MM.1S (cell line): ENCODE data around the gene NUTM2E.
"Not testable (repeated sequence)": the region's sequence is repeated elsewhere in the genome, so short reads cannot be mapped to it uniquely, and the experiment has no call there.

Experiments used
- DNase-seq: peaks from one replicate; pipeline ENCODE4 v3.0.0-alpha.2; 2015
- H2AFZ ChIP-seq: fragments of 300-600 bp; sonication (generic); 2 replicates; pipeline ENCODE4 v1.6.0; 2016; ENCODE audit warnings: antibody characterized with exemption, low read length
- H3F3A ChIP-seq: fragments of 300-600 bp; sonication (generic); 2 replicates; pipeline ENCODE4 v1.6.1; 2016; ENCODE audit warnings: mild to moderate bottlenecking, antibody characterized with exemption, low read length, moderate library complexity, mixed read lengths; ENCODE audit not compliant: insufficient read depth
- H3K27ac ChIP-seq: fragments of 300-600 bp; sonication (generic); 2 replicates; pipeline ENCODE4 v1.5.1; 2016; ENCODE audit warnings: mild to moderate bottlenecking, low read length
- H3K27me3 ChIP-seq: fragments of 300-600 bp; sonication (generic); replicated peaks from 2 replicates; pipeline ENCODE4 v1.6.0; 2016; ENCODE audit warnings: low read length; ENCODE audit not compliant: insufficient read depth
- H3K36me3 ChIP-seq: fragments of 300-600 bp; sonication (generic); replicated peaks from 2 replicates; pipeline ENCODE4 v1.6.1; 2016; ENCODE audit warnings: mild to moderate bottlenecking, low read length, mixed read lengths; ENCODE audit not compliant: insufficient read depth
- H3K4me1 ChIP-seq: fragments of 300-600 bp; sonication (generic); 2 replicates; pipeline ENCODE4 v1.6.1; 2016; ENCODE audit warnings: low read length, mixed read lengths
- H3K4me2 ChIP-seq: fragments of 300-600 bp; sonication (generic); 2 replicates; pipeline ENCODE4 v1.6.0; 2016; ENCODE audit warnings: low read depth, low read length
- H3K4me3 ChIP-seq: fragments of 300-600 bp; sonication (generic); 2 replicates; pipeline ENCODE4 v1.5.1; 2016; ENCODE audit warnings: low read length, mixed read lengths
- H3K79me2 ChIP-seq: fragments of 300-600 bp; sonication (generic); 2 replicates; pipeline ENCODE4 v1.6.1; 2016; ENCODE audit warnings: mixed run types, low read length, mixed read lengths
- H3K9ac ChIP-seq: fragments of 300-600 bp; sonication (generic); 2 replicates; pipeline ENCODE4 v1.6.1; 2016; ENCODE audit warnings: low read length, mixed read lengths
- H3K9me2 ChIP-seq: fragments of 300-600 bp; sonication (generic); replicated peaks from 2 replicates; pipeline ENCODE4 v1.6.1; 2016; ENCODE audit warnings: mild to moderate bottlenecking, low read length, mixed read lengths; ENCODE audit not compliant: insufficient read depth
- H3K9me3 ChIP-seq: fragments of 300-600 bp; sonication (generic); replicated peaks from 2 replicates; pipeline ENCODE4 v1.6.1; 2016; ENCODE audit warnings: mild to moderate bottlenecking, low read length, mixed read lengths; ENCODE audit not compliant: insufficient read depth
- H4K20me1 ChIP-seq: fragments of 300-600 bp; sonication (generic); 2 replicates; pipeline ENCODE4 v1.6.1; 2016; ENCODE audit warnings: mild to moderate bottlenecking, low read length, moderate library complexity, mixed read lengths; ENCODE audit not compliant: insufficient read depth

The NUTM2E gene

GRCh38 chr10:79833833-79834232 is 7.3 kb downstream of the NUTM2E start:
- not testable (repeated sequence) for H3K79me2 ChIP-seq, H3K9ac ChIP-seq, H3K4me3 ChIP-seq, H3K36me3 ChIP-seq, H3K4me2 ChIP-seq, H2AFZ ChIP-seq, H3K4me1 ChIP-seq, H4K20me1 ChIP-seq, H3K27me3 ChIP-seq, H3K9me3 ChIP-seq, DNase-seq, H3K9me2 ChIP-seq, H3K27ac ChIP-seq, H3F3A ChIP-seq

DNA sequence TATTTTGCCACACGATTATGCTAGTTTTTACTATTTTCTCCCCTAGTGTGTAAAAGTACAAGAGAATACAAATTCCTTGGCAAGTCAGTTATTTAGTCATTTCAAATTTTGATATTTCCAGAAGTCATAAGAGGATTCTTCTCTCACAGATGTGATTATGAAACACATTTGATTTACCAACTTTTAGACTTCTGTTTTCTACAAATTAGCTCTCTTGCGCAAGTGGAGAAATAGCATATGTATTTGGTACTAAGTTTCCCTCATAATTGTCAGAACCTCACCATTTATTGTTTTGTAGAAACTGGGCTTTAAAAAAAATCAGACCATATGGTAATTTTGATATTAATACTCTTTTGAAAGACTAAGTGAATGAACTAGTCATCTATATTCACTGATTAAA is 9.4 kb downstream of the NUTM2E start:
- not testable (repeated sequence) for H3K79me2 ChIP-seq, H3K36me3 ChIP-seq

GRCh38 chr10:79836891-79837290 is 10.4 kb downstream of the NUTM2E start:
- H3K36me3 ChIP-seq, H3K9me2 ChIP-seq, H3K4me3 ChIP-seq, H3F3A ChIP-seq, H3K79me2 ChIP-seq, H3K9ac ChIP-seq, H3K4me1 ChIP-seq, H3K27me3 ChIP-seq, DNase-seq, H3K9me3 ChIP-seq, H3K27ac ChIP-seq, H4K20me1 ChIP-seq, H3K4me2 ChIP-seq, H2AFZ ChIP-seq: not testable (repeated sequence)

More for the DNA sequence above, 9.4 kb downstream of the NUTM2E start:
- not testable (repeated sequence) for H4K20me1 ChIP-seq, H3K4me2 ChIP-seq, H3K27ac ChIP-seq, H3K4me3 ChIP-seq, H3K4me1 ChIP-seq, H3F3A ChIP-seq, H3K9me3 ChIP-seq, DNase-seq, H3K9ac ChIP-seq, H3K9me2 ChIP-seq, H2AFZ ChIP-seq, H3K27me3 ChIP-seq

GRCh38 chr10:79838441-79838840 is 11.9 kb downstream of the NUTM2E start:
- not testable (repeated sequence) for H3K4me2 ChIP-seq, H3K9ac ChIP-seq, H3K4me3 ChIP-seq, H3K27me3 ChIP-seq, H3K4me1 ChIP-seq, H3F3A ChIP-seq, H3K9me3 ChIP-seq, H3K36me3 ChIP-seq, H3K9me2 ChIP-seq, H3K79me2 ChIP-seq, H4K20me1 ChIP-seq, DNase-seq, H3K27ac ChIP-seq, H2AFZ ChIP-seq

DNA sequence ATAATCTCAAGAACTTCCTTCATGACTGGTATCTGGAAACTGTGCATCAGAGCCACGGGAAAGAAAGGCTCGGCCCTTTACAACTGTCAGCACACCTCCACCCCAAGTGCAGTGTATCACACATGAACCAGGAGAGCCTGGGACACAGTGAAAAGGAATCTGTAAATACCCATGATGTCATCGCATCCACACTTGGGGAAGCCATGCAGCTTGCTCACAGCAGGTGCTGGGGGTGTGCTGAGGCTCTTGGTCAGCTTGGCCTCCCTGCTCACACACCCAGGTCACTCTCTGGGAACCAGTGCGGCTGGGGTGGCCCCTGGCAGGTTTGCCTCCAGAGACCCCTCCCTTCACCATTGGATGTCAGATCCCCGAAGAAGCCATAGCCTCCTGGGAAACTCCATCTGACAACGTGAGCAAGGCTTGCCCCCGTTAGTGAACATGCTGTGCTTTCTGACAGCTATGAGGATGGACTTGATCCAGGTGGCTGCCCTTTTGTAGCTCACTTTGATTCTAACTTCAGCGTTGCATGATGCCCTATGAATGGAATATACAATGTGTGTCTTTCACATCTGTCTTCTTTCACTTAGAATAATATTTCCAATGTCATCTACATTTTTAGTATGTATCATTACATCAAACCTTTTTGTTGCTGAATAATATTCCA is 26.8 kb downstream of the NUTM2E start:
- H3K36me3 ChIP-seq, H4K20me1 ChIP-seq, H2AFZ ChIP-seq, H3K27ac ChIP-seq, DNase-seq, H3K9me3 ChIP-seq, H3K9me2 ChIP-seq, H3K9ac ChIP-seq, H3K27me3 ChIP-seq, H3F3A ChIP-seq, H3K4me1 ChIP-seq, H3K79me2 ChIP-seq, H3K4me2 ChIP-seq, H3K4me3 ChIP-seq: not testable (repeated sequence)

GRCh38 chr10:79862269-79862668 is 35.7 kb downstream of the NUTM2E start:
- not testable (repeated sequence) for H2AFZ ChIP-seq, H4K20me1 ChIP-seq, H3K36me3 ChIP-seq, H3K79me2 ChIP-seq, H3K27me3 ChIP-seq, H3K4me3 ChIP-seq, H3K9me3 ChIP-seq, H3K9ac ChIP-seq, H3K9me2 ChIP-seq, DNase-seq, H3K4me1 ChIP-seq, H3F3A ChIP-seq, H3K4me2 ChIP-seq, H3K27ac ChIP-seq

DNA sequence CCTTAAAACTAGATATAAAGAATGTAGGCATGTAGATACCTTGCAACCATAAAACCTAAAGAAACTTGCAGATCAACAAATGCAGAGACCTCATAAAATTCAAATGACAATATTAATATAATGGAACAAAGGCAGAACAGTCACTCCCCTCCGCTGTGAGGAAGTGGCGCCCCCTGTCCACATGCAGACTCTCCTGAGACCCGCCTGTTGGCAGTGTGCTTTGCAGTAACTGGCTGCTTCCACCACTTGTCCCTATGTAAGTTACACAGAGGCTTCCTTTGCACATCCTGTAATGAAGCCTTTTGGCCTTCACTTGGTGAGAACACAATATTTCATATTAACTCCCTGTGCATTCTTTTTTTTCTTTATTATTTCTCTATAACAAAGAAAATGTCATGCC is 36.3 kb downstream of the NUTM2E start:
- not testable (repeated sequence) for H2AFZ ChIP-seq, H3K36me3 ChIP-seq, H3K4me3 ChIP-seq, H3K4me2 ChIP-seq, H3K27me3 ChIP-seq, H3K79me2 ChIP-seq, H3K9ac ChIP-seq, DNase-seq, H3K4me1 ChIP-seq, H3K9me3 ChIP-seq, H3K9me2 ChIP-seq, H3K27ac ChIP-seq, H3F3A ChIP-seq, H4K20me1 ChIP-seq

- not testable (repeated sequence) for H3K36me3 ChIP-seq, H3K27me3 ChIP-seq, H3K9ac ChIP-seq, H3K79me2 ChIP-seq, DNase-seq, H4K20me1 ChIP-seq, H3K9me2 ChIP-seq, H3K4me2 ChIP-seq, H3K9me3 ChIP-seq, H3K4me1 ChIP-seq, H3F3A ChIP-seq, H2AFZ ChIP-seq, H3K27ac ChIP-seq, H3K4me3 ChIP-seq
These were observed 40.5 kb downstream of the NUTM2E start for GRCh38 chr10:79866903-79867551.
